H54 (cell line): Measurements from ENCODE around the gene KLHL35.

Experiments
- DNase-seq: peaks from one replicate; pipeline ENCODE4 v3.0.0; 2011; ENCODE audit warnings: low spot score, mixed read lengths; ENCODE audit not compliant: insufficient read length
- FAIRE-seq: peaks from 3 replicates; lab custom pipeline; 2011; peaks lifted over from hg19 to GRCh38; lab: Jason Lieb, UNC
- POLR2A ChIP-seq: IDR thresholded peaks from 2 replicates; pipeline ENCODE4 v1.6.1; 2011; ENCODE audit warnings: low read depth, mild to moderate bottlenecking, low read length

KLHL35 gene

GRCh38 chr11:75432911-75433321, at the start of gene KLHL35:
TSS of gene KLHL35 (minus strand) at chr11:75433203. CDS start at chr11:75430629, 2,574 bp downstream.
- TF ChIP-seq POLR2A, result no peak
- FAIRE-seq (no peak), DNase-seq (no peak)

- TF ChIP-seq POLR2A, result no peak
- FAIRE-seq (no peak), DNase-seq (no peak)
These were observed 49.1 kb upstream of the KLHL35 start for GRCh38 chr11:75481922-75482606.

GRCh38 chr11:75481223-75481921, 48.4 kb upstream of the KLHL35 start:
- no peak for TF ChIP-seq POLR2A
- DNase-seq (no peak), FAIRE-seq (no peak)

GRCh38 chr11:75480185-75481175, 47.5 kb upstream of the KLHL35 start:
- DNase-seq (no peak), FAIRE-seq (no peak)
- no peak for TF ChIP-seq POLR2A

GRCh38 chr11:75479597-75480145, 46.7 kb upstream of the KLHL35 start:
- DNase-seq, result no peak
- FAIRE-seq, result no peak
- no peak for TF ChIP-seq POLR2A

- no peak for TF ChIP-seq POLR2A
- FAIRE-seq (no peak), DNase-seq (no peak)
These were observed 46.0 kb upstream of the KLHL35 start for GRCh38 chr11:75478783-75479596.

- no peak for FAIRE-seq
- DNase-seq, result no peak
- no peak for TF ChIP-seq POLR2A
These were observed 44.6 kb upstream of the KLHL35 start for GRCh38 chr11:75477614-75477935.

- FAIRE-seq, result no peak
- no peak for TF ChIP-seq POLR2A
- DNase-seq, result no peak
These were observed 44.0 kb upstream of the KLHL35 start for GRCh38 chr11:75476739-75477613.

- DNase-seq, result no peak
- TF ChIP-seq POLR2A, result no peak
- no peak for FAIRE-seq
These were observed 43.0 kb upstream of the KLHL35 start for GRCh38 chr11:75475767-75476650.

- FAIRE-seq (no peak), DNase-seq (no peak)
- TF ChIP-seq POLR2A, result no peak
These were observed 42.1 kb upstream of the KLHL35 start for GRCh38 chr11:75474878-75475766.
